WTC11 (cell line): Measurements from ENCODE around the gene ZSCAN9. TPM values are rescaled to one million over a fixed set of nuclear protein-coding genes. Genes with fewer than 3 reads are reported as not detected.

ENCODE experiments used
- ATF1 ChIP-seq: sonication (generic); formaldehyde crosslinking; IDR thresholded peaks from 2 replicates; pipeline ENCODE4 v1.8.1; 2023; ENCODE audit warnings: mild to moderate bottlenecking, moderate library complexity, missing genetic modification reagents
- CTCF ChIP-seq: fragments of 200-600 bp; IDR thresholded peaks from 2 replicates; pipeline ENCODE4 v1.8.0; 2022; ENCODE audit warnings: antibody characterized with exemption
- E2F4 ChIP-seq: sonication (generic); formaldehyde crosslinking; IDR thresholded peaks from 2 replicates; pipeline ENCODE4 v1.8.1; 2022; ENCODE audit warnings: low read depth, mild to moderate bottlenecking, moderate library complexity, missing genetic modification reagents, borderline replicate concordance
- FOXK1 ChIP-seq: sonication (generic); formaldehyde crosslinking; IDR thresholded peaks from 2 replicates; pipeline ENCODE4 v1.8.0; 2022; ENCODE audit warnings: mild to moderate bottlenecking, moderate library complexity, missing genetic modification reagents
- GRHL2 ChIP-seq: fragments of 250-450 bp; sonication (Bioruptor Pico); IDR thresholded peaks from 2 replicates; pipeline ENCODE4 v1.8.0; 2022; ENCODE audit warnings: mild to moderate bottlenecking, moderate library complexity; ENCODE audit not compliant: insufficient replicate concordance, severe bottlenecking
- MXD4 ChIP-seq: fragments of 250-450 bp; sonication (Bioruptor Pico); IDR thresholded peaks from 2 replicates; pipeline ENCODE4 v1.8.0; 2021; ENCODE audit warnings: mild to moderate bottlenecking, moderate library complexity, borderline replicate concordance
- MYBL2 ChIP-seq: sonication (generic); formaldehyde crosslinking; IDR thresholded peaks from 2 replicates; pipeline ENCODE4 v1.8.1; 2023; ENCODE audit warnings: mild to moderate bottlenecking, moderate library complexity, missing genetic modification reagents
- NFE2L1 ChIP-seq: sonication (generic); formaldehyde crosslinking; IDR thresholded peaks from 2 replicates; pipeline ENCODE4 v1.8.1; 2023; ENCODE audit warnings: missing genetic modification reagents
- OVOL2 ChIP-seq: fragments of 250-450 bp; sonication (Bioruptor Pico); IDR thresholded peaks from 2 replicates; pipeline ENCODE4 v1.9.0; 2021; ENCODE audit warnings: mild to moderate bottlenecking, borderline replicate concordance
- SP1 ChIP-seq: sonication (generic); formaldehyde crosslinking; conservative IDR thresholded peaks from 2 replicates; pipeline ENCODE4 v1.8.1; 2022; ENCODE audit warnings: missing genetic modification reagents
- TEAD1 ChIP-seq: sonication (generic); formaldehyde crosslinking; IDR thresholded peaks from 2 replicates; pipeline ENCODE4 v1.8.0; 2022; ENCODE audit warnings: mild to moderate bottlenecking, missing genetic modification reagents
- ZBTB21 ChIP-seq: sonication (generic); formaldehyde crosslinking; IDR thresholded peaks from 2 replicates; pipeline ENCODE4 v1.8.1; 2023; ENCODE audit warnings: mild to moderate bottlenecking, missing genetic modification reagents, borderline replicate concordance
- ZNF317 ChIP-seq: sonication (generic); formaldehyde crosslinking; IDR thresholded peaks from 2 replicates; pipeline ENCODE4 v1.8.1; 2023; ENCODE audit warnings: low read depth, mild to moderate bottlenecking, moderate library complexity, missing genetic modification reagents, borderline replicate concordance
- ZNF416 ChIP-seq: fragments of 250-450 bp; sonication (Bioruptor Pico); IDR thresholded peaks from 2 replicates; pipeline ENCODE4 v1.9.0; 2021; ENCODE audit warnings: mild to moderate bottlenecking, inconsistent platforms
- ZNF423 ChIP-seq: fragments of 250-450 bp; sonication (Bioruptor Pico); IDR thresholded peaks from 2 replicates; pipeline ENCODE4 v2.1.2; 2022; ENCODE audit warnings: mild to moderate bottlenecking, moderate library complexity
- ZNF425 ChIP-seq: fragments of 250-450 bp; sonication (Bioruptor Pico); conservative IDR thresholded peaks from 2 replicates; pipeline ENCODE4 v1.9.0; 2021; ENCODE audit warnings: mild to moderate bottlenecking
- ZNF671 ChIP-seq: fragments of 250-450 bp; sonication (Bioruptor Pico); IDR thresholded peaks from 2 replicates; pipeline ENCODE4 v1.8.0; 2021; ENCODE audit warnings: mild to moderate bottlenecking
- total RNA-seq: library from RNA; stranded (reverse); gene quantifications from 3 replicates; pipeline ENCODE4 v1.2.3, GENCODE V29; 2021
- TF ChIP-seq, protein P1 (sequence below): fragments of 250-450 bp; sonication (Bioruptor Pico); IDR thresholded peaks from 2 replicates; pipeline ENCODE4 v1.9.0; 2021; ENCODE audit warnings: mild to moderate bottlenecking, borderline replicate concordance
- TF ChIP-seq, protein P2 (sequence below): sonication (generic); formaldehyde crosslinking; IDR thresholded peaks from 2 replicates; pipeline ENCODE4 v1.8.0; 2022; ENCODE audit warnings: missing genetic modification reagents
- TF ChIP-seq, protein P3 (sequence below): sonication (generic); formaldehyde crosslinking; IDR thresholded peaks from 2 replicates; pipeline ENCODE4 v1.8.1; 2022; ENCODE audit warnings: mild to moderate bottlenecking, missing genetic modification reagents, moderate library complexity, borderline replicate concordance

The ZSCAN9 gene
- total RNA-seq, 1 experiment from 2014 or later = 15.1 TPM

- TF ChIP-seq, protein P1, sequence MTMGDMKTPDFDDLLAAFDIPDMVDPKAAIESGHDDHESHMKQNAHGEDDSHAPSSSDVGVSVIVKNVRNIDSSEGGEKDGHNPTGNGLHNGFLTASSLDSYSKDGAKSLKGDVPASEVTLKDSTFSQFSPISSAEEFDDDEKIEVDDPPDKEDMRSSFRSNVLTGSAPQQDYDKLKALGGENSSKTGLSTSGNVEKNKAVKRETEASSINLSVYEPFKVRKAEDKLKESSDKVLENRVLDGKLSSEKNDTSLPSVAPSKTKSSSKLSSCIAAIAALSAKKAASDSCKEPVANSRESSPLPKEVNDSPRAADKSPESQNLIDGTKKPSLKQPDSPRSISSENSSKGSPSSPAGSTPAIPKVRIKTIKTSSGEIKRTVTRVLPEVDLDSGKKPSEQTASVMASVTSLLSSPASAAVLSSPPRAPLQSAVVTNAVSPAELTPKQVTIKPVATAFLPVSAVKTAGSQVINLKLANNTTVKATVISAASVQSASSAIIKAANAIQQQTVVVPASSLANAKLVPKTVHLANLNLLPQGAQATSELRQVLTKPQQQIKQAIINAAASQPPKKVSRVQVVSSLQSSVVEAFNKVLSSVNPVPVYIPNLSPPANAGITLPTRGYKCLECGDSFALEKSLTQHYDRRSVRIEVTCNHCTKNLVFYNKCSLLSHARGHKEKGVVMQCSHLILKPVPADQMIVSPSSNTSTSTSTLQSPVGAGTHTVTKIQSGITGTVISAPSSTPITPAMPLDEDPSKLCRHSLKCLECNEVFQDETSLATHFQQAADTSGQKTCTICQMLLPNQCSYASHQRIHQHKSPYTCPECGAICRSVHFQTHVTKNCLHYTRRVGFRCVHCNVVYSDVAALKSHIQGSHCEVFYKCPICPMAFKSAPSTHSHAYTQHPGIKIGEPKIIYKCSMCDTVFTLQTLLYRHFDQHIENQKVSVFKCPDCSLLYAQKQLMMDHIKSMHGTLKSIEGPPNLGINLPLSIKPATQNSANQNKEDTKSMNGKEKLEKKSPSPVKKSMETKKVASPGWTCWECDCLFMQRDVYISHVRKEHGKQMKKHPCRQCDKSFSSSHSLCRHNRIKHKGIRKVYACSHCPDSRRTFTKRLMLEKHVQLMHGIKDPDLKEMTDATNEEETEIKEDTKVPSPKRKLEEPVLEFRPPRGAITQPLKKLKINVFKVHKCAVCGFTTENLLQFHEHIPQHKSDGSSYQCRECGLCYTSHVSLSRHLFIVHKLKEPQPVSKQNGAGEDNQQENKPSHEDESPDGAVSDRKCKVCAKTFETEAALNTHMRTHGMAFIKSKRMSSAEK (CRISPR knock-in tag) = no peak
- TF ChIP-seq GRHL2 (CRISPR knock-in tag) (no peak), ZBTB21 (CRISPR knock-in tag) (no peak), OVOL2 (CRISPR knock-in tag) (no peak), ZNF671 (CRISPR knock-in tag) (no peak), SP1 (CRISPR knock-in tag) (peak; percentile 64), NFE2L1 (0 out of 2 replicates have a peak, but pooled peaks have one; percentile 23), FOXK1 (CRISPR knock-in tag) (0 out of 2 replicates have a peak, but pooled peaks have one; percentile 39), ATF1 (CRISPR knock-in tag) (no peak), TEAD1 (CRISPR knock-in tag) (no peak; the same call in 1 of the 2 replicates), ZNF416 (CRISPR knock-in tag) (no peak), ZNF423 (CRISPR knock-in tag) (peak; percentile 26; the same call in 1 of the 2 replicates), MYBL2 (CRISPR knock-in tag) (peak; percentile 58; the same call in 1 of the 2 replicates), ZNF425 (CRISPR knock-in tag) (no peak), MXD4 (CRISPR knock-in tag) (no peak), E2F4 (no peak), ZNF317 (CRISPR knock-in tag) (no peak), CTCF (no peak)
- TF ChIP-seq, protein P2, sequence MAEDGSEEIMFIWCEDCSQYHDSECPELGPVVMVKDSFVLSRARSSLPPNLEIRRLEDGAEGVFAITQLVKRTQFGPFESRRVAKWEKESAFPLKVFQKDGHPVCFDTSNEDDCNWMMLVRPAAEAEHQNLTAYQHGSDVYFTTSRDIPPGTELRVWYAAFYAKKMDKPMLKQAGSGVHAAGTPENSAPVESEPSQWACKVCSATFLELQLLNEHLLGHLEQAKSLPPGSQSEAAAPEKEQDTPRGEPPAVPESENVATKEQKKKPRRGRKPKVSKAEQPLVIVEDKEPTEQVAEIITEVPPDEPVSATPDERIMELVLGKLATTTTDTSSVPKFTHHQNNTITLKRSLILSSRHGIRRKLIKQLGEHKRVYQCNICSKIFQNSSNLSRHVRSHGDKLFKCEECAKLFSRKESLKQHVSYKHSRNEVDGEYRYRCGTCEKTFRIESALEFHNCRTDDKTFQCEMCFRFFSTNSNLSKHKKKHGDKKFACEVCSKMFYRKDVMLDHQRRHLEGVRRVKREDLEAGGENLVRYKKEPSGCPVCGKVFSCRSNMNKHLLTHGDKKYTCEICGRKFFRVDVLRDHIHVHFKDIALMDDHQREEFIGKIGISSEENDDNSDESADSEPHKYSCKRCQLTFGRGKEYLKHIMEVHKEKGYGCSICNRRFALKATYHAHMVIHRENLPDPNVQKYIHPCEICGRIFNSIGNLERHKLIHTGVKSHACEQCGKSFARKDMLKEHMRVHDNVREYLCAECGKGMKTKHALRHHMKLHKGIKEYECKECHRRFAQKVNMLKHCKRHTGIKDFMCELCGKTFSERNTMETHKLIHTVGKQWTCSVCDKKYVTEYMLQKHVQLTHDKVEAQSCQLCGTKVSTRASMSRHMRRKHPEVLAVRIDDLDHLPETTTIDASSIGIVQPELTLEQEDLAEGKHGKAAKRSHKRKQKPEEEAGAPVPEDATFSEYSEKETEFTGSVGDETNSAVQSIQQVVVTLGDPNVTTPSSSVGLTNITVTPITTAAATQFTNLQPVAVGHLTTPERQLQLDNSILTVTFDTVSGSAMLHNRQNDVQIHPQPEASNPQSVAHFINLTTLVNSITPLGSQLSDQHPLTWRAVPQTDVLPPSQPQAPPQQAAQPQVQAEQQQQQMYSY = no peak
- TF ChIP-seq, protein P3, sequence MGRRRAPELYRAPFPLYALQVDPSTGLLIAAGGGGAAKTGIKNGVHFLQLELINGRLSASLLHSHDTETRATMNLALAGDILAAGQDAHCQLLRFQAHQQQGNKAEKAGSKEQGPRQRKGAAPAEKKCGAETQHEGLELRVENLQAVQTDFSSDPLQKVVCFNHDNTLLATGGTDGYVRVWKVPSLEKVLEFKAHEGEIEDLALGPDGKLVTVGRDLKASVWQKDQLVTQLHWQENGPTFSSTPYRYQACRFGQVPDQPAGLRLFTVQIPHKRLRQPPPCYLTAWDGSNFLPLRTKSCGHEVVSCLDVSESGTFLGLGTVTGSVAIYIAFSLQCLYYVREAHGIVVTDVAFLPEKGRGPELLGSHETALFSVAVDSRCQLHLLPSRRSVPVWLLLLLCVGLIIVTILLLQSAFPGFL (CRISPR knock-in tag) = no peak
Measured at GRCh38 chr6:28281288-28282064, 56.4 kb downstream of the ZSCAN9 start, which contains the start of gene PGBD1 (continued).
